Stimulated activated CD8-positive, alpha-beta memory T cell treated with anti-CD3 and anti-CD28 coated beads, Interleukin-2, amount 100 ng/mL, for 48 hours (primary cell): ENCODE data around the gene TLCD3B.
"Not testable (repeated sequence)": the region's sequence is repeated elsewhere in the genome, so short reads cannot be mapped to it uniquely, and the experiment has no call there.

Source experiments
- DNase-seq, 2 donors: peaks; one replicate each; pipeline ENCODE4 v3.0.0-alpha.2; 2020; ENCODE audit warnings: low read depth in 2 of 2

TLCD3B gene

GRCh38 chr16:30060836-30061554 is 29.9 kb upstream of the TLCD3B start:
- DNase-seq: no peak

- DNase-seq: no peak
These were observed 29.3 kb upstream of the TLCD3B start for GRCh38 chr16:30060346-30060745.

GRCh38 chr16:30054959-30055553 is 24.0 kb upstream of the TLCD3B start:
- DNase-seq: peak in 1 of 2 donors; percentile 55

GRCh38 chr16:30054451-30054850 is 23.4 kb upstream of the TLCD3B start:
- DNase-seq: no peak

- DNase-seq: no peak
These were observed 22.4 kb upstream of the TLCD3B start for GRCh38 chr16:30053376-30054015.

GRCh38 chr16:30052671-30053372 is 21.8 kb upstream of the TLCD3B start:
- DNase-seq: peak; percentile 91 to 94

- no peak for DNase-seq
These were observed 20.4 kb upstream of the TLCD3B start for GRCh38 chr16:30051518-30051917.

GRCh38 chr16:30049871-30050270 is 18.8 kb upstream of the TLCD3B start:
- no peak for DNase-seq

GRCh38 chr16:30046588-30046987 is 15.5 kb upstream of the TLCD3B start:
- DNase-seq: no peak

- no peak for DNase-seq
These were observed 15.1 kb upstream of the TLCD3B start for GRCh38 chr16:30046178-30046577.

GRCh38 chr16:30041841-30042240 is 10.8 kb upstream of the TLCD3B start:
- no peak for DNase-seq

GRCh38 chr16:30040690-30041089 is 9.6 kb upstream of the TLCD3B start:
- not testable (repeated sequence) for DNase-seq

- no peak for DNase-seq
These were observed 9.2 kb upstream of the TLCD3B start for GRCh38 chr16:30040221-30040620.

GRCh38 chr16:30033270-30033669 is 2.2 kb upstream of the TLCD3B start:
- DNase-seq: no peak

GRCh38 chr16:30032083-30032819 is 1.2 kb upstream of the TLCD3B start:
- peak in 1 of 2 donors; percentile 46 for DNase-seq

GRCh38 chr16:30031477-30031918 is 427 bp upstream of the TLCD3B start:
- no peak for DNase-seq

- DNase-seq: no peak
These were observed 923 bp downstream of the TLCD3B start for GRCh38 chr16:30030011-30030685.

- no peak for DNase-seq
These were observed 2.5 kb downstream of the TLCD3B start for GRCh38 chr16:30028438-30029076.

GRCh38 chr16:30027588-30028437 is 3.3 kb downstream of the TLCD3B start:
- DNase-seq: no peak

- DNase-seq: no peak
These were observed 4.6 kb downstream of the TLCD3B start for GRCh38 chr16:30026449-30026848.
